RCC 7860 (cell line): Measurements from ENCODE around the gene SLC37A3.
"Not testable (repeated sequence)": the region's sequence is repeated elsewhere in the genome, so short reads cannot be mapped to it uniquely, and the experiment has no call there.

Source experiments
- DNase-seq: peaks from one replicate; pipeline ENCODE4 v3.0.0-alpha.2; 2015; ENCODE audit warnings: low spot score
- FAIRE-seq: peaks from 2 replicates; lab custom pipeline; 2012; peaks lifted over from hg19 to GRCh38; lab: Jason Lieb, UNC

The SLC37A3 gene

DNA sequence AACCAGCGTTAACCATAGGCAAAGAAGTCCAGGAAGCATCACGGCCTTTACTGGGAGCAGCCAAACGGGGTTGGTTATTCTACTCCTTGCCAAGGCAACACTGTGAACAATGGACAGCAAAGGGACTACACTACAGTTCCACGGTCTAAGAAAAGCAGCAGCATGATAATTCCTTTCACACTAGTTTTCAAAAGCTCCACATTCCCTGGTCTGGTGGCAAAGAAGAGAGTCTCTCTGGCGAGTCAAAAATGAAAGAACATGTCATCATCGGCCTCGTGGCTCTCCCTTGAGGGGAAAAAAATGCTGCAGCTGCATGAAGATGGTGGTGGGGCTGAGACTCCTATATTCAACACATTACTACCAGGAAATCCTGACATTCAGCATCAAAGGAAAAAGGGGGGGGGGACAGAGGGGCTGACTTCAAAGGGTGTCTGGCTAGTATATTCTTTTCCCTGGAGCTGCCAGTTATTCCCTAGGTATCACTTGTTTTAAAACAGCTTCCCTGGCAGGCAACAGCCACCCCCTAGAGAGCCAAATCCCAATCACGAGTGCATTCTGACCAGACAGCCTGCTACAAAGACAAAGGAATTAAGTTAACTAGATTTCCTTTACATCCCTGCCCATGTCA is 49.1 kb downstream of the SLC37A3 start:
- DNase-seq = no peak
- FAIRE-seq = no peak

DNA sequence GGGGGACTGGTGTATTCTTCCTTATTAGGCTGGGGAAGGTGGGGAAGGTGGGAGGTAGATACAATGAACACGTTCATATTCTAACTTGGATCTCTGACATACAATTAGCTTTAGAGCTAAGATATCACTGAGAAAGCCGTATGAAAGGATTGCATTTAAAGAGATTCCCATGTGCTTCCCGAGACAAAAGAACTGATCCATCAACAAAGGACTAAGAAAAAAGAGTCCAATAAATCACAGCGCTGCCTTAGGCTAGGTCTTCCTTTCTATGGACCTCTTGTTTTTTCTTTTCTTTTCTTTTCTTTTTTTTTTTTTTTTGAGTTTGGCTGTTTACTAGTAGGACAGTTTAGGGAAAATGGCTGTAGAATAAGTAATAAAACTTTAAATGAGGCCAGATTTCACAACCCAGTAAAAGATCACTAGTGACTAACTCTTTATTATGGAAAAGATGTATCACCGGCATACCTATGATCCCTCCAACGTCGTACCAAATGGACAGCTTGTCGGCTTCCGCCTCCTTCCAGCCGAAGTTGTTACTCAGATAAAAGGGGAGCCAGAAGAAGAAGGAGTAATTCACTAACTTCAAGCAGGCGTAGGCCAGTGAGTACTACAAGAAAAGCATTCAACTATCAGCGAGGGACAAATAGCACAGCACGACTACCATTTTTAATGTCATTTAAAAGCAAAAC is 50.0 kb downstream of the SLC37A3 start:
- no peak for FAIRE-seq

DNA sequence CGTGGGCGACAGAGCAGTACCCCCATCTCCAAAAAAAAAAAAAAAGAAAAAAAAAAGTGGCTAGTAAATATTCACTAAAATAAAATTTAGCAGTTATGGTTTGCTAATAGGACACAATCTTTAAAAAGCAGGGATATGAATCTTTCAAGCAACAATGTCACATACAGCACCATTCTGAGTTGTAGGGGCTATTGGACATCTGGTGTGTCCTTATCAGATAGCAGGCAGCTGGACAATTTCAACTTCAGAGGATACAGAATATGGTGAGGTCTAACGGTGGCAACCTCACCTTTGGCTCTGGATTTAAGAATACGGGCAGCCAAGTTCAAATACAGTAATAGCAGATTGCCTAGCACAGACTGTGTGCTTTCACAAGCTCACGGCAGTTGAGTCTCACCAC is 51.1 kb downstream of the SLC37A3 start:
- DNase-seq (no peak), FAIRE-seq (no peak)

More for the DNA sequence above, 50.0 kb downstream of the SLC37A3 start:
- DNase-seq = no peak

DNA sequence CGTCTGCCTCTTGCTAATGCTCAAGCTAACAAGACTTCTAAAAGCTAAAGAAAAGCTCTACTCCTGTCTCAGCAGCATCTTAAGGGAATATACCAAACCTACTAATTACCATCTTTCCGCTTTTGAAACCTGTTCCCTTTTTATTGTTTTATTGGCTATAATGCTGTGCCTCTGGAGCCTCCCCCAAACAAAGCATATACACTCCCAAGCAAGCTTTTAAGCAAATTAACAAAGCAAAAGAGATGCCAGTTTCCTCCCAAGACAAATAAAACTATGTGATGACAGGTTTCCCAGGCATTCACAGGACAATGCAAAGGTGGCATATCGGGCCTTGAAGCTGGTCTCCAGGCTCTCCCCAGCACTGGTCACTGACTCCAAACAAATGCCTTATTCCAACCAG is 52.9 kb downstream of the SLC37A3 start:
- no peak for FAIRE-seq

DNA sequence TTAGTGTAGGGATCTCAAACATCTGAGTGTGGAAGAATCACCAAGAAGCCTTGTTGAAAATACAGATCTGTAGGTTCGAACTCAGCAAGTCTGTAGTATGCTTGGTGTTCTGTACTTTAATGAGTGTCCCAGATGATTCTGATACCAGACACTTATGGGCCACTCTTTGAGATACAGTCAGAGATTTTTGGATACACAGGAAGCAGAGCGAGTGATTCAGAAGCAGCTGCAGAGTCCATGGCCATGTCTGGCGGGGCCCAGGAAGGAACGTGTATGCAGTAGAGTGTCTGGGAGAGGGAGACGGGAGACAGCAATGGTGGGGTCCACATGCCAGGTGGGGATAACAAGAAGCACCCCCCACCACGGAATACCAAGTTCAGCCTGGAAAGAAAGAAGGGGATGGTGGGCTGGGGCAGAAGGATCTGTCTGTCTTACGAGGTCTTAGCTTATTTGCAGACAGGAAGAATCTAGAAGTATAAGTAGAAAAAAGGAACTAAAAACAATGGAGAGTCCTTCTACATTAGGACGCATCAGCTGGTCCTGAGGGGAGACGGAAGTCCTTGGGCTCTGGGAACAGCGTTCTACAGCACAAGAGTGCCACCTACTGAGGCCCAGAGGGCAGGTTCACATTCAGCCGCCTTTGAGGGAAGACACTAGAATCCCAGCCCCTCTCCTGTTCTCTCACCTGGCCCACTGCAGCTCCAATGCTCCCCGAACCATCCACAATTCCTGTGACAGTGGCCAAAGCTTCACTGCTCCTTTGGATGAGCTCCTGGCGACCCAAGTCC is 55.4 kb downstream of the SLC37A3 start:
- DNase-seq (no peak), FAIRE-seq (no peak)

More for the DNA sequence above, 52.9 kb downstream of the SLC37A3 start:
- no peak for DNase-seq

DNA sequence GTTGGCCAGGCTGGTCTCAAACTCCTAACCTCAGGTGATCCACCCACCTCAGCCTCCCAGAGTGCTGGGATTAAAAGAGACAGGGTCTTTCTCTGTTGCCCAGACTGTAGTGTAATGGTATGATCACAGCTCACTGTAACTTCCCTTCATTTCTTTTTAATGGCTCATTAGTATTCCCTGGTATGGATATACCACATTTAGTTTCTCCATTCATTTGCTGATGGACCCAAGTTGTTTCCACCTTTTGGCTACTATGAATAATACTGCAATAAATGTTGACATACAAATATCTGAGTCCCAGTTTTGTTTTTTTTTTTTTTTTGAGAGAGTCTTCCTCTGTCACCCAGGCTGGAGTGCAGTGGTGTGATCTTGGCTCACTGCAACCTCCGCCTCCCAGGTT is 59.4 kb downstream of the SLC37A3 start:
- FAIRE-seq, DNase-seq: not testable (repeated sequence)

DNA sequence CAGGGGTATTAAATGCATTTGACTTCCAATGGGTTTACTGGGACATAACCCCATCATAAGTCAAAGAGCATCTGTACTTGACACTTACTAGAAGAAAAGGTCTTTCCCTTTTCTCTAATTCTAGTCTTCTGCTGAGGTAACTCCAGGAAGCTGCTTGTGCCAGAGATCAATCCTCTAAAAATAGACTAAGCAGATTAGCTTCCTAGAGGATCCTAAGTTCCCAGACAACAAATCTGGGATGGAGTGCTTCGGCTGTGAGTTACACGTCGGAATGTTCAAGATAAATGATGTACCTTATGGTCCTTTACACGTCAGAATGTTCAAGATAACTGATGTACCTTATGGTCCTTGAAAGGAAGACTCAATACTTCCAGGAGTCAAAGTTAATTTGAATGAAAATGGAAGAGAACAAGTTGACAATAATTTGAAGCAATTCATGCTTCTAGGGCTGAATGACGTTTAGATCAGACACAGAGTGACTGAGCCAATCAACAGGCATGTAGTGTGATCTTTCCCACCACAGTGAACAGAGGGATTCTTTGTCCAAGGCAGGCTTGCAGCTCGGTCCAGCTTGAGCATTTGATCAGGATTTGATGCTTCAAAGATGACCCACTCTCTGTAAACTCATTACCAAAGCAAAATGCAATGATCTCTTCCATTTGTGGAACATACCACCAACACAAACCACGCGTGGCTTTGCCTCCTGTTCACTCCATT is 63.8 kb downstream of the SLC37A3 start:
- FAIRE-seq = no peak
- DNase-seq = no peak

DNA sequence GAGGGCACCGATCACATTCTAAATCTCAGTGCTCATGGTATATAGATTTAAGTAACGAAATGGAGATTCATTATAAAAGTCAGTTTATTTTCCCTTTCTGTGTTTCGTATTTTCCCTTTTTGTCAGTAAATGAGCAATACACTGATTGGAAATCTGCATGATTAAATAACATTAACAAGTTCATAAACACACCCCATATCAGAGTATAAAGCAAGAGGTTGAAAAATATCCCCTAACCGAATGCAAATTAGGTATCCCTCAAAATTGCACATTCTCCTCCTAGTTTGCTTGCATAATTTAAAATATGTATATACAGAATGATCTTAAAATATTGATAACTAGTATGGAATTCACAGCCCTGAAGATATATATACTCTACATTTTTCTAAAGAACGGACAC is 64.6 kb downstream of the SLC37A3 start:
- DNase-seq (no peak), FAIRE-seq (no peak)

DNA sequence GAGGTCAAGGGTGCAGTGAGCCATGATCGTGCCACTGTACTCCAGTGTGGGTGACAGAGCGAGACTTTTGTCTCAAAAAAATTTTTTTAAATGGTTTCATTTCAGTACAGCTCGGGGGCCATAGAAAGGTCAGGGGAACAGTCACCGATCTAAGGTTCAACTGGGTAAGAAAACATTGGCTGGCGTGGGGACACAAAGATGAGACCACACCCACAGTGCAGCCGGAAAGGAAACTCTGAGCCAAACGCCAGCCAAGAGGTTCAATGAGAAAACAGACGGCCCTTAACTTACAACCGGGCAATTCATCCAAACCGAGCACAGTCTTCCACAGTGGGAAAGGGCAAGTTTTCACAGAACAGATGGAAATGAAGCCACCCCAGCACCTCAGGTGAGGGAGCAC is 65.1 kb downstream of the SLC37A3 start:
- FAIRE-seq = no peak
- DNase-seq = no peak

DNA sequence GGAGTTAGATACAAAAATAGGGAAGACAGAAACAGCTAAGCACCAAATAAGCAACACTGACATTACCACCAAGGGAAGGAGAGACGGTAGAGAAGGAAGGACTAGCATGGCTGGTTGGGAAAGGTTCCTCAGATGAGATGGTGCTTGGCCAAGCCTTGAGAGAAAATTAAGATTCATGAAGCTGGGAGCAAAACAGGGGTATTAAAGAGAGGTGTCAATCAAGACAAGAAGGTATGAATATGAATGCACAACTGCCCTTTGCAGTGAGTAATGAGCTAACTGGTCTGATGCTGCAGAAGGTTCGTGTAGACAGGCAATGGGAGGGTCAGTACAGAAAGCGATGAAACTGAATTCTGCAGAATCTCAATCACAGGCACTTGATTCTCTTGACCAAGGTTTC is 67.7 kb downstream of the SLC37A3 start:
- no peak for FAIRE-seq
- no peak for DNase-seq

DNA sequence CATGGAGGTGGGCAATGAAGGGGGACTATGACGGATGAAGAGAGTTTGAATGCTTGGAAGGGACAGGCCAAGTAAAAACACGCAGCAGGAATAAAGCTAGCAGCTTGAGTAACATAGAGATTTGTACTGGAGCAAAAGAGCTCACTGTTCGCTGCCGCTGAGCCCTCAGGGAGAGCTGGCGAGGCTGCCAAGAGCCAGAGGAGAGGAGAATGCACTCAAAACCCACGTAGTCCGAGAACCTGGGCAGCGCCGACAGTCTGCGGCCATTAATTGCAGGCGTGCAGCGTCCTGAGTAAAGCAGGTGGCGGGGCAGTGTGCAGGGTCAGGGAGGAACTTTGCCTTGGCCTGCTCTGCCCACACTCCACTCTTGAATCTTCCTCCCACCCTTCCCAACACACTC is 68.2 kb downstream of the SLC37A3 start:
- FAIRE-seq (no peak), DNase-seq (no peak)

DNA sequence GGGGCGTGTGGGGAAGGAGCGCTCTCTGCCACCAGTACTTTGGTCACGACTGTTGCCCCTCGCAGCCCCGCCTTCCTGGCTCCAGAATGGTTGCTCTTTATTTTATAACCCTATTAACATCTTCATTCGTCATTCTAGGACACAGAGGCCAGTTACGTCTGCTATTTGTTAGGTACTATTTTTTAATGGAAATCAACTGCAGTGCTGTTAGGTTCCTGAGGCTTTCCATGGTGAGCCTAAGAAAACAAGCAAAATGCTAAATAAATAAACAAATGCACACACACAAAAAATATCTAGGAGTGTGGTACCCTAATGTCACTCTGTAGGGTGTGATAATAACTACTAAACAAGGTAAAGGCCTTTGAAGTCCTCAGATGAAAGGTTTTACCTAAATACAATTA is 71.1 kb downstream of the SLC37A3 start:
- FAIRE-seq (no peak), DNase-seq (no peak)

DNA sequence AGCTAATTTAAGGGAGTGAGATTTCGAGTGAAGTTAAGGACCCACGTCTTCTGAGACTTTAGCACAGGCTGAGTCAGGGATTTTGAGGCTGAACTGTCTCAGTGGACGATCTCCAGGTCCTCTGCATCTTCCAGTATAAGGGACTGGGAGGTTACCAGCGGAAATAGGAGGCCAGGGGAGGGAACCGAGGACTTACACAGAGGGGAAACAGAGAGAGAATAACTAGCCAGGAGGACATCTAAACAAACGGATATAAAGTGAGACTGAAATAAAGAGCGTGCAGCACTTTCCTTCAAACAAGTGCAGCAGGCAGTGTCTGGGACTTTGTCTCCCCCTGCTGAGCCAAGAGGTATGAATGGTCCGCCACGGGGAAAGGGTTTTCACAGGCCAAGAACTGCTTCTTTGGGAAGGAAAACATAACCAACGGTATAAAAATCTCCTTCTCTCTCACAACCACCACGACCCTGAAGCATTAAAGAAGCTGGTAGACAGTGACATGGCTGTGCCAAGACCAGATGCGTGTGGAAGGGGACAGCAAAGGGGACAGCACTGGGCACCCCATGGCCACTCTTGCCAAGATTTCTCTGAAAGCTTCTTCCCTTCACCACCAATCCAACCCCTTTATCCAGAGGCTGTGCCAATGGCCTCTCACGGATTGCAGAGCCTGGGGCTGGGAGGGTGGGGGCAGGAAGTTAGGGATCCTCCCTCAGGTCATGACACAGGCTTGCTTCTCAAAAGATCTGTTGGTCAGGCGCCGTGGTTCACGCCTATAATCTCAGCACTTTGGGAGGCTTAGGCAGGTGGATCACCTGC is 72.0 kb downstream of the SLC37A3 start:
- FAIRE-seq = peak; percentile 63

DNA sequence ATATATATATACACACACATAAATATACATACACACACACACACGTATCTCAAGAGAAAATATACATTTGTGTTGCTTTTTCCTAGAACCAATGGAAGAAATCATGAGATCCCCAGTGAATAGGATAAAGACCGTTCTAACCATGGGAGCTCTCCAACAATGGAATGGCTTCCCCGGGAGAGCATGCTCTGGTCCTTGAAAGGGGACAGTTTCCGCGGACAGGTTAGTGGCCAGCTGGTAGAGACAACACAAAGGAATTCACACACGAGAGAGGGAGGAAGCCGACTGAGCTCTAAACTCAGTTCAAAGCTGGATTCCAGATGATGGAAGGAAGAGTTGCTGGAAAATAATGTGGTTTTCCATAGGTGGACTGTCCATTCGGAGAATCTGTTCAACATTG is 72.7 kb downstream of the SLC37A3 start:
- FAIRE-seq (no peak), DNase-seq (no peak)

More for the DNA sequence above, 72.0 kb downstream of the SLC37A3 start:
- DNase-seq = peak; percentile 38

DNA sequence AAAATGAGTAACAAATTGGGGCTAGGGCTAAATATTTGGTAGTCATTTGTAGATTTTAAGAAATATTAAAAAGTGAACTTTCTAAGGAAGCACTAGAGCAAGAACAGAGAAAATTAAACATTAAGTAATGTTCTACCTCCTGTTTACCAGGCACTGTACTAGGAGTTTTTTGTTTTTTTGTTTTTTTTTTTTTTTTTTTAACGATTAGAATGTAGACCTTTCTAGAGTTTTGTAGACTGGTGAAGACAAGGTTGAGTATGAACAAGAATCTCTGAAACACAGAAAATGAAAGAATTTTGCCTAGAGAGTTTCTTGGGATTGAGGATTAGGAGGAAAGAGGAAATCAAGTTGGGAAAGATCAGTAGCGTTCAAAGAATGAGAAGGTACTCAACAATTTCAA is 73.6 kb downstream of the SLC37A3 start:
- DNase-seq = no peak
- no peak for FAIRE-seq

DNA sequence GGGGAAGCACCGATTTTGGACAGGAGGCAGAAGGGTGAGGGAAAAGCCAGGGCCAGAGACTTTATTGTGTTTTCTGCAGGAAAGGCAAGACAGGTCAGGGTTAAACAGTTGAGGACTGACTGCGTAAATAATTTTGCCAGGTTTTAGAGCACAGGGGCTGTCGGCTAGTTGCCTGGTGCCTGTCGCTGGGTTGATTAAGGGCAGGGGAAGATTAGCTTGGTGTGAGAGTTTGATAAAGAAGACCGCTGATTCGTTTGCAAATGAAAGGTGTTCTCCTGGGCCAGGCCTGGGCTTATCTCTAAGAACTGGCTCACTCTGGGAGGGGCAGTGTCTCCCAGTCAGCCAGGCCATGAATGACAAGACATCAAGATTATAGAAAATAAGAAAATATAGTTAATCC is 75.6 kb downstream of the SLC37A3 start:
- no peak for FAIRE-seq
- no peak for DNase-seq

DNA sequence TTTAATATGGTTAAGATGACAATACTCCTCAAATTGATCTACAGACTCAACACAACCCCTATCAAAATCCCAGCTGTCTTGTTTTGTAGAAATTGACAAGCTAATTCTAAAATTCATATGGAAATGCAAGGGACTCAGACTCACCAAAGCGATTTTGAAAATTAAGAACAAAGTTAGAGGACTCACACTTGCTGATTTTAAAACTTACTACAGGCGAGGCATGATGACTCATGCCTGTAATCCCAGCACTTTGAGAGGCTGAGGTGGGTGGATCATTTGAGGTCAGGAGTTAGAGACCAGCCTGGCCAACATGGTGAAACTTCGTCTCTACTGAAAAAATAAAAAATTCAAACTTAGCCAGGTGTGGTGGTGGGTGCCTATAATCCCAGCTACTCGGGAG is 78.3 kb downstream of the SLC37A3 start:
- DNase-seq, FAIRE-seq: not testable (repeated sequence)

DNA sequence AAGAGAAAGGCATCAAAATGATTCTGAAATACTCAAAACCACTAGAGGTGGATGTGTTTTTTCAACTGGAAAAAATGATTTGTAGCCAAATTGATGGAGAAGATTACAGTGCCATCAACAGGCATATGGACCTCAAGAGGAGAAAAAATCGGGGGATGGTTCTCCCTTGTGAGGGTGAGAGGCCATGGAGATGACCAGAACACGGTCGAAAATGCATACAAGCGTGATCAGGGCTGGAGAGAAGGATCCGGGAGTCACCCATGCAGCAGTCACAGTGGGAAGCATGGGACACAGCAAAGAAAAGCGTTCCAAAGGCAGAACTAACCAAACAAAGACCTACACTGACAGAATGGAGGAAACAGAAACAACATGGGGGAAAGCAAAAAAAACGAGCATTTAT is 80.3 kb downstream of the SLC37A3 start:
- FAIRE-seq (no peak), DNase-seq (no peak)

DNA sequence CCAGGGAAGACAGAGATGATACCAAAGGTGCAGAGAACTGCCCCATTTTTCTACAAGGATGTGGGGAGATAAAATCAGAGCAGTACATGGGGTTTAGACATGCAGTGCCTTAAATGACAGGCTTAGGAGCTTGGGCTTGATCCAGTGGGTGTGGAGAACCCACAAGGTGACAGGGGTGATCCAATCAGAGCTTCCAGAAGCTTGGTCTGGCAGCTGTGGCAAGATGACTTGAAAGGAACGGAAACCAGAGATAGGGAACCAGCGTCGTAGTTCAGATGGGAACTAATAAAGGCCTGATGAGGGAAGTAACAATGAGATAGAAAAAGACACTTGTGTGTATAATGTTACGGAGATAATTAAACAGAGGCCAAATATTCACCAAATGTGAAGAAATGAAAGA is 80.7 kb downstream of the SLC37A3 start:
- DNase-seq = no peak
- no peak for FAIRE-seq

DNA sequence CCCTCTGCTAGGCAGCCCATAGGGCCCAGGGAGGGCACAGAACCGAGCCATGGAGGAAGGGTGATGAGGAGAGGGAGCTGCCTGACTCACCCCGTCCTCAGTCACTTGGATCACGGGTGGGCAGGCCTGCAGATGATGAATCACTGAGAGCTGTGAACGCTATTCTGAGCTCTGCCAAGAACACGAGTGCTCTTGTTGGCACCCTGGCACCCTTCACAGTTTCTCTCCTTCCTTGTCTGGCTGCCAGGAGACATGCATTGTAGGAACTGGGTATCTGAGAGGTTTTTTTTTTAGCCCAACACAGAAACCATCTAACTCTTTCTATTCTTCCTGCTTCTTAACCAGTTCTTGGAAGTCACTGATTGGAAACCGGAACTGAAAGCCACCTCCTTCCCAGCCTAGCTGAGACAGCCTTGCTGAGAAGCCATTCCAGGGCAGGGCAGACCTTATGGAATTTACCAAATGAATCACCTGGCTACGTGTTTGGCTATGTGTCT is 82.1 kb downstream of the SLC37A3 start:
- FAIRE-seq (peak; percentile 86), DNase-seq (peak; percentile 89)
